Mucosa of rectum (tissue), 2 donors: ENCODE measurements around the gene TMEM9.

ENCODE experiments used
- H3K27ac ChIP-seq, 2 donors: one replicate each; pipeline ENCODE4 v1.7.0; 2013; ENCODE audit warnings: inconsistent platforms in 2 of 2, low read depth in 2 of 2, low read length in 2 of 2
- H3K27me3 ChIP-seq, 2 donors: one replicate each; pipeline ENCODE4 v1.7.0; 2013; ENCODE audit warnings: low read length in 2 of 2; ENCODE audit not compliant: control insufficient read depth in 2 of 2, insufficient read depth in 2 of 2
- H3K36me3 ChIP-seq, 2 donors: one replicate each; pipeline ENCODE4 v1.7.0; 2013; ENCODE audit warnings: low read length in 2 of 2; ENCODE audit not compliant: control insufficient read depth in 2 of 2, insufficient read depth in 2 of 2
- H3K4me1 ChIP-seq, 2 donors: one replicate each; pipeline ENCODE4 v1.7.0; 2013; ENCODE audit warnings: low read length in 2 of 2, mild to moderate bottlenecking in 1 of 2; ENCODE audit not compliant: control insufficient read depth in 2 of 2, insufficient read depth in 2 of 2
- H3K4me3 ChIP-seq, 2 donors: one replicate each; pipeline ENCODE4 v1.7.0; 2013; ENCODE audit warnings: low read length in 2 of 2
- H3K9ac ChIP-seq, 2 donors: one replicate each; pipeline ENCODE4 v1.7.0; 2013; ENCODE audit warnings: low read length in 2 of 2, low read depth in 1 of 2, mild to moderate bottlenecking in 1 of 2
- H3K9me3 ChIP-seq, 2 donors: one replicate each; pipeline ENCODE4 v1.7.0; 2013; ENCODE audit warnings: low read length in 2 of 2; ENCODE audit not compliant: control insufficient read depth in 2 of 2
- donor health status: healthy.
- donor health status: Normal muscosa, but diverticular disease.

Gene TMEM9

GRCh38 chr1:201154389-201155165, at the start of gene TMEM9:
Gene TMEM9 (minus strand): TSS chr1:201154474. CDS start chr1:201153923, 551 bp downstream.
- Histone ChIP-seq H3K36me3 (peaks cover 0 to 7% of the 10 kb centered on the region in 2 donors), H3K9ac (peak within 1 kb of the TSS; percentile 66 to 74), H3K4me3 (peak within 1 kb of the TSS; percentile 77 to 79), H3K27ac (peak within 1 kb of the TSS in 1 of 2 donors; percentile 37), H3K4me1 (peaks cover 0 to 9% of the 10 kb centered on the region in 2 donors), H3K9me3 (peaks cover 0 to 2% of the 10 kb centered on the region in 2 donors), H3K27me3 (no peaks in the 10 kb centered on the region)

GRCh38 chr1:201198598-201198997, 44.3 kb upstream of the TMEM9 start:
- no peaks in the 10 kb centered on the region for H3K27me3 ChIP-seq
- H3K36me3 ChIP-seq = no peaks in the 10 kb centered on the region
- no peaks in the 10 kb centered on the region for H3K9me3 ChIP-seq
- H3K4me3 ChIP-seq = no peak overlapping the region
- no peak overlapping the region for H3K27ac ChIP-seq
- H3K4me1 ChIP-seq = no peaks in the 10 kb centered on the region
- H3K9ac ChIP-seq = no peak overlapping the region

DNA sequence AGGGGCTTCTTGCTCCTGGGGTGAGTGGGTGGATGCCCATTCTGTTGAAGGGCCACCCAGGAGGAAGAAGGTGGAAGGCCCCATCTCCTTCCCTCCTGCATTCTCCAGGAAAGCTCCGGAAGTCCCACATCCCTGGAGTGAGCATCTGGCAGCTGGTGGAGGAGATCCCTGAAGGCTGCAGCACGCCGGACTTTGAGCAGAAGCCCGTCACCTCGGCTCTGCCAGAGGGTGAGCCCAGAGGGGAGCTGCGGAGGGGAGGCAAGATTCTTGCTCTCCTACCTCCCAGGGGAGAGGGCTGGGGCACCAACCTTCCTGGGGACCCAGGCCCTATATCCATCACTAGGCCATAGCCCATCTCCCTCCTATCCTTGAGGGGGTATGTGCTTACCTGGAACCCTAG, 39.8 kb upstream of the TMEM9 start:
- Histone ChIP-seq H3K4me3 (no peak overlapping the region), H3K27ac (no peak overlapping the region), H3K9me3 (no peaks in the 10 kb centered on the region), H3K4me1 (no peaks in the 10 kb centered on the region), H3K27me3 (peaks cover 3 to 7% of the 10 kb centered on the region in 2 donors), H3K9ac (no peak overlapping the region), H3K36me3 (no peaks in the 10 kb centered on the region)

GRCh38 chr1:201192261-201192788, 38.1 kb upstream of the TMEM9 start:
- no peak overlapping the region for H3K9ac ChIP-seq
- H3K27ac ChIP-seq = no peak overlapping the region
- no peaks in the 10 kb centered on the region for H3K36me3 ChIP-seq
- H3K27me3 ChIP-seq = peaks cover 3 to 7% of the 10 kb centered on the region in 2 donors
- H3K4me1 ChIP-seq = no peaks in the 10 kb centered on the region
- H3K9me3 ChIP-seq = no peaks in the 10 kb centered on the region
- H3K4me3 ChIP-seq = no peak overlapping the region

DNA sequence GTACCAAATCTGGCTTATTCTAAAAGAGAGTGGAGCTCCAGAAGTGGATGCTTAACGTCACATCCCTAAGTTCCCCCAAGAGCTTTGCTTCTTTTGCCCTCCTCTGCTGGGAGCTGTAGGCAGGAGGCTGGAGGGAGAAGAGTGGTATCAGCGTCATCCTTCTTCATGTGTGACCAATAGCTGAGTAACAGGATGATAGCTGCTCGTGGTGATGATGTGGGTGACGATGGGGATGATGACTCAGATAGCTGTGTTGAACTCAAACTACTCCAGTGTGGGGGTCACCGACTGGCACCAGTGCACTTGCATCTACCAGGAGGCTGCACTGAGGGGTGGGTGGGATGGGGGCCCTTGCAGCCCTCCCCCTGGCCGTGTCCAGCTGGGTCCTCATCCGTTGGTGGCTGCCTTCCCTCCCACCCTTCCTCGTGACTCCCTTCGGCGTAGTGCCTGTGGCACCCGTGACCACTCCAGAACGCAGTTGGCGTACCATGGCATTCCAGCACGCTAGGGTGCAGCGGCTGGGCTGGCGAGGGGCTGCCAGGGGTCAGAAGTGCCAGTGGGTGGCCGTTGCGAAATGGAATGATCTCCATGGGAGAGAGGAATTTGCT, 37.5 kb upstream of the TMEM9 start:
- Histone ChIP-seq H3K4me1 (no peaks in the 10 kb centered on the region), H3K4me3 (no peak overlapping the region), H3K9me3 (no peaks in the 10 kb centered on the region), H3K27ac (no peak overlapping the region), H3K9ac (no peak overlapping the region), H3K27me3 (peaks cover 3 to 7% of the 10 kb centered on the region in 2 donors), H3K36me3 (no peaks in the 10 kb centered on the region)

- Histone ChIP-seq H3K9ac (no peak within 1 kb of the TSS), H3K9me3 (no peaks in the 10 kb centered on the region), H3K4me1 (no peaks in the 10 kb centered on the region), H3K27me3 (peaks cover 3 to 7% of the 10 kb centered on the region in 2 donors), H3K27ac (no peak within 1 kb of the TSS), H3K36me3 (no peaks in the 10 kb centered on the region), H3K4me3 (no peak within 1 kb of the TSS)
Observed at GRCh38 chr1:201190624-201191051, 36.4 kb upstream of the TMEM9 start, which contains the start of gene IGFN1. Gene IGFN1 (plus strand): TSS chr1:201190824. CDS start chr1:201193294, 2,470 bp downstream.

DNA sequence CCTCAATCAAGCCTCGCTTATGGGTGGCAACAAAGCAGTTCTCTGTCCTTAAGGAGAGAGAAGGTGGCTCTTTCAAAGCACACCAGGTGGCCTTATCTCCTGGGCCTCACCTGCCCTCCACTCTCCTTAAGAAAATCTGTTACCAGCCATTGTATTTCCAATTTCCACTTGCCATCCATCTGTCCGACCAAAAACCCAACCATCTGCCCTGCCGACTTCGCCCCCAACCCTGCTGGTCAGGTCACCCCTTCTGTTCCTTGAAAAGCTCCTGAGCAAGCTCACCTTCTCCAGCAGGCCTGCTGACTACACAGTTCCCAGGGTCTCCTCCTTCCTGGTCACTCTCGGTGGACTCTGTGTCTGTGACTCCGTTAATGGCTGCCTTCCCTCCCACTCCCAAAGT, 35.7 kb upstream of the TMEM9 start:
- Histone ChIP-seq H3K27me3 (peaks cover 3 to 7% of the 10 kb centered on the region in 2 donors), H3K27ac (no peak overlapping the region), H3K9ac (no peak overlapping the region), H3K9me3 (no peaks in the 10 kb centered on the region), H3K4me3 (no peak overlapping the region), H3K4me1 (no peaks in the 10 kb centered on the region), H3K36me3 (no peaks in the 10 kb centered on the region)

DNA sequence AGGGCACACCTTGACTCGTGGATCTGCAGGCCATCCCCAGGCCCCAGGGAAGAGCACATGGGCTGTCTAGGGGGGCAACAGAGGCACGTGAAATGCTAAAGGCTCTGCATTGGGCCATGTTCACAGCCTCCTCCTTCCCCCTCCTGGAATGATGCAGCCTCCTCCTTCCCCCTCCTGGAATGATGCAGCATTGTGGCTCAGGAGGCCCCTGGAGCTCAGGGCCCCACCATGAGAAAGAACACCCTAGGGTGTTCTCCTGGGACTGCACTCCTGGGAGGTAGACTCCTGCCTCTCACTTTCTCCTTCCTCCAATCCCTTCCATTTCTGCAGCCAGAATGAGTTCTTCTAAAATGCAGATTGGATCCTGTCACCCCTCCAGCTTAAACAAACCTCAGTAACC, 34.8 kb upstream of the TMEM9 start:
- peaks cover 3 to 7% of the 10 kb centered on the region in 2 donors for H3K27me3 ChIP-seq
- no peak overlapping the region for H3K4me3 ChIP-seq
- H3K9me3 ChIP-seq = no peaks in the 10 kb centered on the region

GRCh38 chr1:201186192-201186591, 31.9 kb upstream of the TMEM9 start:
- Histone ChIP-seq H3K27ac (no peak overlapping the region), H3K27me3 (peaks cover 0 to 7% of the 10 kb centered on the region in 2 donors), H3K4me1 (peaks cover 0 to 8% of the 10 kb centered on the region in 2 donors)

More for the DNA sequence above, 34.8 kb upstream of the TMEM9 start:
- no peak overlapping the region for H3K9ac ChIP-seq
- no peak overlapping the region for H3K27ac ChIP-seq
- no peaks in the 10 kb centered on the region for H3K4me1 ChIP-seq
- H3K36me3 ChIP-seq = no peaks in the 10 kb centered on the region

DNA sequence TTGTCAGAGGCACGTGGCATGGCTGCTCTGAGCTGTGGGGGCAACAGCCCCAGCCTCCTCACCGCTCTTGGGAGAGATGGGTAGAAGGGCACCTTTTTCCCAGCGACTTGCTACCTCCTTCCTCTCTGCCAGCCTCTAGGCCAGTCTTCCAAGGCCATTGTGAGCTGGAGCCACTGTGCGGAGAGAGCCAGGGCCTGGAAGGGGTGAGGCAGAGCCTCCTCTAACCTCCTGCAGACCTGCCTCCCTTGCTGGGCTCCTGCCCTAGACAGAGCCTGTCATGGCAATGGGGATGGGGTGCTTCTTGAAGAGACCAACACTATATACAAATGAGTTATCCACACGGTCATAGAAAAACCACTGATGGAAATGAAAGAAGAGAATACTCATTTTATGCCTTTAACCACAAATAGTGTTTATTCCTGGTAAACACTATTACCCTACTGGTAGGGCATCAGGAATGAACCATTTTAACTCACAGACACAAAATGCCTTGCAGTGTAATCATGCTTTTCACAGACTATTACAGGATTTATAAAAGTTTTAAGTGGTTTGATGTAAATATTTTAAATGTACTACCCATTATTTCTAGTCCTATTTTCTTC, 31.4 kb upstream of the TMEM9 start:
- Histone ChIP-seq H3K9ac (no peak overlapping the region), H3K27me3 (peaks cover 0 to 4% of the 10 kb centered on the region in 2 donors), H3K36me3 (no peaks in the 10 kb centered on the region), H3K9me3 (no peaks in the 10 kb centered on the region), H3K4me1 (peaks cover 0 to 9% of the 10 kb centered on the region in 2 donors), H3K27ac (no peak overlapping the region), H3K4me3 (no peak overlapping the region)

More at GRCh38 chr1:201186192-201186591, 31.9 kb upstream of the TMEM9 start:
- Histone ChIP-seq H3K9me3 (no peaks in the 10 kb centered on the region), H3K9ac (no peak overlapping the region), H3K36me3 (no peaks in the 10 kb centered on the region), H3K4me3 (no peak overlapping the region)
